SK-N-SH (cell line): ENCODE results near the gene TAF13. TPM values are rescaled to one million over a fixed set of nuclear protein-coding genes. Genes with fewer than 3 reads are reported as not detected.

Experiments
- CTCF ChIA-PET: fragments of 300-600, 350-600 bp; formaldehyde crosslinking; extraction: SDS; loops from one replicate; lab custom pipeline; 2021; lab: Yijun Ruan, JAX
- POLR2A ChIA-PET: fragments of 350-600 bp; sonication (Branson Sonifier 250); formaldehyde crosslinking; extraction: SDS; loops from one replicate; lab custom pipeline; 2020; ENCODE audit warnings: antibody characterized with exemption, inconsistent platforms; lab: Yijun Ruan, JAX
- DNase-seq: peaks from one replicate; pipeline ENCODE4 v3.0.0; 2012
- H2AFZ ChIP-seq: fragments of 200-600 bp; sonication (generic); 2 replicates; pipeline ENCODE4 v1.8.1; 2016; ENCODE audit warnings: antibody characterized with exemption, mild to moderate bottlenecking, low read depth
- H3F3A ChIP-seq: fragments of 200-600 bp; sonication (generic); replicated peaks from 2 replicates; pipeline ENCODE3; 2016; ENCODE audit warnings: antibody characterized with exemption, mild to moderate bottlenecking; ENCODE audit not compliant: insufficient read depth
- H3K27ac ChIP-seq, 2 experiments: fragments of 200-500 bp in 1 of 2; fragments of 200-600 bp in 1 of 2; sonication (Bioruptor generic) in 1 of 2; sonication (generic), shearing (Covaris generic) in 1 of 2; 2 replicates each; pipeline versions ENCODE4 v1.5.1 to v1.6.1; 2014 to 2016; ENCODE audit warnings: low read depth in 2 of 2, inconsistent platforms in 1 of 2, low read length in 1 of 2, mild to moderate bottlenecking in 1 of 2, mixed read lengths in 1 of 2
- H3K27me3 ChIP-seq: fragments of 200-600 bp; sonication (generic), shearing (Covaris generic); 2 replicates; pipeline ENCODE4 v1.6.1; 2016; ENCODE audit warnings: mixed run types; ENCODE audit not compliant: insufficient read depth
- H3K36me3 ChIP-seq, 2 experiments: fragments of 200-500 bp in 1 of 2; fragments of 200-600 bp in 1 of 2; sonication (Bioruptor generic) in 1 of 2; sonication (generic) in 1 of 2; replicated peaks in 1 of 2; 2 replicates each; pipeline versions ENCODE3 to v1.5.1; 2014 to 2016; ENCODE audit warnings: low read length in 1 of 2, mild to moderate bottlenecking in 1 of 2; ENCODE audit not compliant: insufficient read depth in 2 of 2, control insufficient read depth in 1 of 2
- H3K4me1 ChIP-seq, 2 experiments: fragments of 200-500 bp in 1 of 2; fragments of 200-600 bp in 1 of 2; sonication (Bioruptor generic) in 1 of 2; sonication (generic), shearing (Covaris generic) in 1 of 2; 2 replicates each; pipeline versions ENCODE4 v1.5.1 to v1.6.1; 2014 to 2016; ENCODE audit warnings: low read depth in 1 of 2, low read length in 1 of 2, mixed run types in 1 of 2; ENCODE audit not compliant: insufficient read depth in 2 of 2, control insufficient read depth in 1 of 2
- H3K4me2 ChIP-seq: fragments of 200-600 bp; sonication (generic), shearing (Covaris generic); 2 replicates; pipeline ENCODE4 v1.6.1; 2017; ENCODE audit warnings: mixed run types
- H3K4me3 ChIP-seq, 2 experiments: fragments of 200-500 bp in 1 of 2; fragments of 200-600 bp in 1 of 2; sonication (Bioruptor generic) in 1 of 2; sonication (generic), shearing (Covaris generic) in 1 of 2; 2 replicates each; pipeline versions ENCODE4 v1.5.1 to v1.8.1; 2014 to 2016; ENCODE audit warnings: low read depth in 2 of 2, inconsistent platforms in 1 of 2, low read length in 1 of 2, mild to moderate bottlenecking in 1 of 2, mixed read lengths in 1 of 2, moderate library complexity in 1 of 2
- H3K79me2 ChIP-seq: fragments of 200-600 bp; sonication (generic); 2 replicates; pipeline ENCODE4 v1.8.1; 2017; ENCODE audit warnings: mild to moderate bottlenecking; ENCODE audit not compliant: insufficient read depth
- H3K9ac ChIP-seq: fragments of 200-600 bp; sonication (generic); 2 replicates; pipeline ENCODE4 v1.6.1; 2017; ENCODE audit warnings: mixed run types
- H3K9me2 ChIP-seq: fragments of 200-600 bp; sonication (generic); 2 replicates; pipeline ENCODE4 v1.6.1; 2017; ENCODE audit warnings: mixed run types
- H3K9me3 ChIP-seq: fragments of 200-600 bp; sonication (generic); 2 replicates; pipeline ENCODE4 v1.6.1; 2017; ENCODE audit warnings: mixed run types, mild to moderate bottlenecking, moderate library complexity
- H4K20me1 ChIP-seq: fragments of 200-600 bp; sonication (generic); 2 replicates; pipeline ENCODE4 v1.6.1; 2017; ENCODE audit warnings: mild to moderate bottlenecking, mixed run types; ENCODE audit not compliant: insufficient read depth
- CTCF ChIP-seq: fragments of 200-600 bp; sonication (generic); IDR thresholded peaks from 2 replicates; pipeline ENCODE4 v1.6.1; 2017; ENCODE audit warnings: antibody characterized with exemption, mild to moderate bottlenecking, moderate library complexity
- ELF1 ChIP-seq: IDR thresholded peaks from 2 replicates; pipeline ENCODE4 v1.4.0; 2012
- EP300 ChIP-seq, 2 experiments: IDR thresholded peaks; 2 replicates each; pipeline versions ENCODE4 v1.4.0 to v1.6.1; 2012; ENCODE audit warnings: borderline replicate concordance in 1 of 2, low read depth in 1 of 2, low read length in 1 of 2
- FOSL2 ChIP-seq: IDR thresholded peaks from 2 replicates; pipeline ENCODE4 v1.4.0; 2012; ENCODE audit warnings: low read depth, mild to moderate bottlenecking, moderate library complexity, borderline replicate concordance
- IRF3 ChIP-seq: fragments of 150-350 bp; IDR thresholded peaks from 2 replicates; pipeline ENCODE4 v1.6.1; 2016; ENCODE audit warnings: mild to moderate bottlenecking, low read depth, low read length
- JUND ChIP-seq: IDR thresholded peaks from 2 replicates; pipeline ENCODE4 v1.4.0; 2012
- POLR2AphosphoS5 ChIP-seq: IDR thresholded peaks from 2 replicates; pipeline ENCODE4 v1.6.1; 2012; ENCODE audit warnings: low read depth, low read length
- RCOR1 ChIP-seq: fragments of 150-350 bp; IDR thresholded peaks from 2 replicates; pipeline ENCODE4 v1.6.1; 2017; ENCODE audit warnings: antibody characterized with exemption, low read length
- REST ChIP-seq: IDR thresholded peaks from 2 replicates; pipeline ENCODE4 v1.6.1; 2012; ENCODE audit warnings: mild to moderate bottlenecking, low read depth, low read length, moderate library complexity
- RXRA ChIP-seq: IDR thresholded peaks from 2 replicates; pipeline ENCODE4 v1.4.0; 2012; ENCODE audit warnings: low read depth, mild to moderate bottlenecking, borderline replicate concordance
- TEAD4 ChIP-seq: IDR thresholded peaks from 2 replicates; pipeline ENCODE4 v1.4.0; 2012; ENCODE audit warnings: mild to moderate bottlenecking, borderline replicate concordance; ENCODE audit not compliant: insufficient read depth
- ZBTB33 ChIP-seq: IDR thresholded peaks from 2 replicates; pipeline ENCODE4 v1.4.0; 2012; ENCODE audit warnings: low read depth, borderline replicate concordance
- WGBS: methylation state at CpG from one replicate; pipeline ENCODE4 v1.1.6; 2017; ENCODE audit warnings: low lambda C conversion rate; 5-methylcytosine and 5-hydroxymethylcytosine counted together
- polyA plus RNA-seq, 3 experiments: library from polyadenylated mRNA; depleted of rRNA; stranded (reverse); fragments of >200 nt; gene quantifications; 2 replicates each; pipeline ENCODE4 v1.2.3, GENCODE V29; 2012

TAF13 gene
- polyA plus RNA-seq, 1 of the 3 experiments (the other 2 are of a cell fraction) = 16.0 TPM

- Histone ChIP-seq H3K27me3 (no peaks in the 10 kb centered on the region), H3K9ac (no peak overlapping the region), H2AFZ (no peak overlapping the region), H3K4me3 (no peak overlapping the region), H3K9me2 (no peaks in the 10 kb centered on the region), H3K79me2 (peaks cover 25% of the 10 kb centered on the region), H3K4me1 (no peaks in the 10 kb centered on the region; a peak in 2 of 4 replicates), H3K9me3 (no peaks in the 10 kb centered on the region), H3K36me3 (peaks cover under 1 to 6% of the 10 kb centered on the region in 2 experiments), H3K4me2 (no peak overlapping the region), H3F3A (peaks cover 6% of the 10 kb centered on the region), H3K27ac (no peak overlapping the region), H4K20me1 (0 out of 2 replicates have a peak, but pooled peaks cover under 1% of the 10 kb centered on the region)
- no peak for TF ChIP-seq FOSL2
- TF ChIP-seq JUND = no peak
- no peak for TF ChIP-seq TEAD4
- TF ChIP-seq EP300 (IDR thresholded peaks at IDR 0.05; ENCODE audit: borderline replicate concordance in 1 of 2, low read depth in 1 of 2, low read length in 1 of 2) = no peak
- no peak for TF ChIP-seq IRF3
- no peak for TF ChIP-seq RCOR1
- TF ChIP-seq CTCF = no peak
- no peak for TF ChIP-seq POLR2AphosphoS5
- no peak for TF ChIP-seq RXRA
- no peak for TF ChIP-seq ELF1
- no peak for TF ChIP-seq REST
- no peak for TF ChIP-seq ZBTB33
- ChIA-PET POLR2A (no interaction called here), CTCF (interaction anchor here (0.9 kb wide), 1 partner anchor 22 kb away, joined by 3 read pairs; no protein-coding TSS in a partner anchor)
- WGBS = 86% methylated on average over 1 of the region's 1 CpG
- no peak for DNase-seq
These were observed 2.5 kb upstream of the TAF13 start for GRCh38 chr1:109078317-109078716.
